Measurements from ENCODE around the gene TRMT6.

Gene TRMT6

GRCh38 chr20:5900908-5901307, 49.4 kb downstream of the TRMT6 start:
- DNase-seq (ENCODE audit: low read depth in 4 of 4, low spot score in 1 of 4), result no peak

GRCh38 chr20:5899444-5899843, 50.9 kb downstream of the TRMT6 start:
- DNase-seq (ENCODE audit: low read depth in 4 of 4, low spot score in 1 of 4), result no peak

GRCh38 chr20:5895626-5896025, 54.7 kb downstream of the TRMT6 start:
- DNase-seq (ENCODE audit: low read depth in 4 of 4, low spot score in 1 of 4), result no peak

GRCh38 chr20:5893621-5894020, 56.7 kb downstream of the TRMT6 start:
- no peak for DNase-seq (ENCODE audit: low read depth in 4 of 4, low spot score in 1 of 4)

- DNase-seq (ENCODE audit: low read depth in 4 of 4, low spot score in 1 of 4), result no peak
Observed at GRCh38 chr20:5893052-5893451, 57.3 kb downstream of the TRMT6 start.

- DNase-seq (ENCODE audit: low read depth in 4 of 4, low spot score in 1 of 4), result no peak
Observed at GRCh38 chr20:5890773-5891441, 59.4 kb downstream of the TRMT6 start.

GRCh38 chr20:5888041-5888440, 62.3 kb downstream of the TRMT6 start:
- DNase-seq (ENCODE audit: low read depth in 4 of 4, low spot score in 1 of 4), result no peak

- DNase-seq (ENCODE audit: low read depth in 4 of 4, low spot score in 1 of 4), result no peak
Observed at GRCh38 chr20:5887386-5887785, 62.9 kb downstream of the TRMT6 start.

All from stimulated activated CD4-positive, alpha-beta T cell treated with anti-CD3 and anti-CD28 coated beads, Interleukin-1b, Interleukin-23, amount 100 ng/mL, for 24 hours (primary cell).